Osteoblast (primary cell): ENCODE data around the gene LRRC52. TPM values are rescaled to one million over a fixed set of nuclear protein-coding genes. Genes with fewer than 3 reads are reported as not detected.

Experiments
- DNase-seq: peaks from one replicate; pipeline ENCODE4 v3.0.0; 2011; ENCODE audit warnings: low spot score, mixed read lengths; ENCODE audit not compliant: insufficient read length; ENCODE audit errors: missing footprints
- H2AFZ ChIP-seq: 2 replicates; pipeline ENCODE4 v1.6.0; 2011; ENCODE audit warnings: mild to moderate bottlenecking, low read length
- H3K27ac ChIP-seq: 2 replicates; pipeline ENCODE4 v1.5.1; 2011; ENCODE audit warnings: mild to moderate bottlenecking, low read depth, low read length, moderate library complexity
- H3K27me3 ChIP-seq: 2 replicates; pipeline ENCODE4 v1.6.0; 2012; ENCODE audit warnings: mild to moderate bottlenecking, control low read depth, inconsistent platforms, low read length, moderate library complexity; ENCODE audit not compliant: insufficient read depth
- H3K36me3 ChIP-seq: 2 replicates; pipeline ENCODE4 v1.5.1; 2011; ENCODE audit warnings: mild to moderate bottlenecking, low read length, control low read depth, moderate library complexity; ENCODE audit not compliant: insufficient read depth
- H3K4me1 ChIP-seq: 2 replicates; pipeline ENCODE4 v1.5.1; 2011; ENCODE audit warnings: mild to moderate bottlenecking, low read length, control low read depth, moderate library complexity; ENCODE audit not compliant: insufficient read depth
- H3K4me2 ChIP-seq: 2 replicates; pipeline ENCODE4 v1.6.0; 2011; ENCODE audit warnings: mild to moderate bottlenecking, low read length; ENCODE audit not compliant: insufficient read depth
- H3K4me3 ChIP-seq: fragments of 200-600 bp; sonication (generic); 3 replicates; pipeline ENCODE4 v1.5.1; 2012; ENCODE audit warnings: mild to moderate bottlenecking, low read length, inconsistent platforms; ENCODE audit not compliant: insufficient read depth
- H3K79me2 ChIP-seq: 2 replicates; pipeline ENCODE4 v1.6.0; 2012; ENCODE audit warnings: mild to moderate bottlenecking, low read length, control low read depth, inconsistent platforms; ENCODE audit not compliant: insufficient read depth
- H3K9me3 ChIP-seq: 2 replicates; pipeline ENCODE4 v1.5.1; 2011; ENCODE audit warnings: low read depth, low read length, control low read depth
- H4K20me1 ChIP-seq: 2 replicates; pipeline ENCODE4 v1.6.0; 2012; ENCODE audit warnings: mild to moderate bottlenecking, low read length, control low read depth; ENCODE audit not compliant: insufficient read depth
- CTCF ChIP-seq: IDR thresholded peaks from 2 replicates; pipeline ENCODE4 v1.5.1; 2011; ENCODE audit warnings: mild to moderate bottlenecking, low read depth, low read length, moderate library complexity; ENCODE audit errors: extremely low read depth
- total RNA-seq: library from RNA; depleted of rRNA; stranded (reverse); fragments of >200 nt; gene quantifications from 2 replicates; pipeline ENCODE4 v1.2.3, GENCODE V29; 2012

Gene LRRC52
- total RNA-seq, 1 donor: not detected

- no peak overlapping the region for H3K4me2 ChIP-seq
- H3K9me3 ChIP-seq: no peaks in the 10 kb centered on the region
- no peak overlapping the region for H3K4me3 ChIP-seq
- no peak overlapping the region for H2AFZ ChIP-seq
- no peaks in the 10 kb centered on the region for H4K20me1 ChIP-seq
- no peak overlapping the region for H3K27ac ChIP-seq
- H3K36me3 ChIP-seq: no peaks in the 10 kb centered on the region
- no peak for DNase-seq
- H3K27me3 ChIP-seq: no peaks in the 10 kb centered on the region
- H3K79me2 ChIP-seq: no peaks in the 10 kb centered on the region
- H3K4me1 ChIP-seq: no peaks in the 10 kb centered on the region
- no peak for TF ChIP-seq CTCF
Observed at GRCh38 chr1:165565751-165566490, 22.1 kb downstream of the LRRC52 start.

GRCh38 chr1:165570078-165570477, 26.3 kb downstream of the LRRC52 start:
- DNase-seq: no peak
- Histone ChIP-seq H3K9me3 (no peaks in the 10 kb centered on the region), H3K27ac (no peak overlapping the region), H2AFZ (no peak overlapping the region), H3K4me2 (no peak overlapping the region), H3K4me3 (no peak overlapping the region), H3K27me3 (no peaks in the 10 kb centered on the region), H3K36me3 (no peaks in the 10 kb centered on the region), H3K79me2 (no peaks in the 10 kb centered on the region), H4K20me1 (no peaks in the 10 kb centered on the region), H3K4me1 (no peaks in the 10 kb centered on the region)
- no peak for TF ChIP-seq CTCF

- H3K79me2 ChIP-seq: no peaks in the 10 kb centered on the region
- no peaks in the 10 kb centered on the region for H3K9me3 ChIP-seq
- no peaks in the 10 kb centered on the region for H3K4me1 ChIP-seq
- H3K4me2 ChIP-seq: no peak overlapping the region
- H3K36me3 ChIP-seq: no peaks in the 10 kb centered on the region
- H4K20me1 ChIP-seq: no peaks in the 10 kb centered on the region
- no peak overlapping the region for H3K4me3 ChIP-seq
- H2AFZ ChIP-seq: no peak overlapping the region
- no peaks in the 10 kb centered on the region for H3K27me3 ChIP-seq
- DNase-seq: no peak
- TF ChIP-seq CTCF: no peak
- no peak overlapping the region for H3K27ac ChIP-seq
Observed at GRCh38 chr1:165573787-165574186, 30.0 kb downstream of the LRRC52 start.

GRCh38 chr1:165574295-165574694, 30.5 kb downstream of the LRRC52 start:
- Histone ChIP-seq H4K20me1 (no peaks in the 10 kb centered on the region), H3K4me2 (no peak overlapping the region), H3K27ac (no peak overlapping the region), H3K9me3 (no peaks in the 10 kb centered on the region), H3K4me3 (no peak overlapping the region), H3K36me3 (no peaks in the 10 kb centered on the region), H3K79me2 (no peaks in the 10 kb centered on the region), H2AFZ (no peak overlapping the region), H3K4me1 (no peaks in the 10 kb centered on the region), H3K27me3 (no peaks in the 10 kb centered on the region)
- TF ChIP-seq CTCF: no peak
- DNase-seq: no peak
